HL-60 (cell line): Measurements from ENCODE around the gene ACTRT2.

Experiments used
- DNase-seq, 2 experiments: peaks; one replicate each; pipeline ENCODE4 v3.0.0-alpha.2; 2010 to 2020; ENCODE audit warnings: low read depth in 1 of 2, low spot score in 1 of 2
- H3K27ac ChIP-seq: fragments of 250-450 bp; sonication (Bioruptor Pico); replicated peaks from 2 replicates; pipeline ENCODE4 v1.5.1; 2020; ENCODE audit warnings: mild to moderate bottlenecking, moderate library complexity
- H3K27me3 ChIP-seq: fragments of 250-450 bp; sonication (Bioruptor Pico); 2 replicates; pipeline ENCODE4 v1.5.1; 2021; ENCODE audit warnings: mild to moderate bottlenecking, moderate library complexity; ENCODE audit not compliant: insufficient read depth, poor library complexity, severe bottlenecking
- H3K4me3 ChIP-seq: replicated peaks from 2 replicates; pipeline ENCODE4 v1.5.1; 2011; ENCODE audit warnings: mild to moderate bottlenecking, control low read depth, low read length; ENCODE audit not compliant: insufficient read depth
- GABPA ChIP-seq: IDR thresholded peaks from 2 replicates; pipeline ENCODE4 v1.6.1; 2012; ENCODE audit warnings: low read depth
- POLR2AphosphoS5 ChIP-seq: IDR thresholded peaks from 2 replicates; pipeline ENCODE4 v1.6.1; 2012; ENCODE audit warnings: low read depth
- SPI1 ChIP-seq: IDR thresholded peaks from 2 replicates; pipeline ENCODE4 v1.6.1; 2012; ENCODE audit warnings: low read depth, mild to moderate bottlenecking, borderline replicate concordance
- TF ChIP-seq, protein P1 (sequence below): IDR thresholded peaks from 2 replicates; pipeline ENCODE4 v1.6.1; 2012; ENCODE audit warnings: low read depth; ENCODE audit not compliant: insufficient replicate concordance
- TF ChIP-seq, protein P2 (sequence below): IDR thresholded peaks from one replicate; pipeline ENCODE4 v1.5.1; 2011; ENCODE audit warnings: low read length, control low read depth, inconsistent platforms; ENCODE audit not compliant: insufficient read depth

ACTRT2 gene

GRCh38 chr1:2975466-2976179, 45.6 kb upstream of the ACTRT2 start:
- H3K27ac ChIP-seq = no peak overlapping the region
- no peak overlapping the region for H3K4me3 ChIP-seq
- H3K27me3 ChIP-seq = peaks cover 2% of the 10 kb centered on the region
- DNase-seq = no peak
- TF ChIP-seq, protein P1, sequence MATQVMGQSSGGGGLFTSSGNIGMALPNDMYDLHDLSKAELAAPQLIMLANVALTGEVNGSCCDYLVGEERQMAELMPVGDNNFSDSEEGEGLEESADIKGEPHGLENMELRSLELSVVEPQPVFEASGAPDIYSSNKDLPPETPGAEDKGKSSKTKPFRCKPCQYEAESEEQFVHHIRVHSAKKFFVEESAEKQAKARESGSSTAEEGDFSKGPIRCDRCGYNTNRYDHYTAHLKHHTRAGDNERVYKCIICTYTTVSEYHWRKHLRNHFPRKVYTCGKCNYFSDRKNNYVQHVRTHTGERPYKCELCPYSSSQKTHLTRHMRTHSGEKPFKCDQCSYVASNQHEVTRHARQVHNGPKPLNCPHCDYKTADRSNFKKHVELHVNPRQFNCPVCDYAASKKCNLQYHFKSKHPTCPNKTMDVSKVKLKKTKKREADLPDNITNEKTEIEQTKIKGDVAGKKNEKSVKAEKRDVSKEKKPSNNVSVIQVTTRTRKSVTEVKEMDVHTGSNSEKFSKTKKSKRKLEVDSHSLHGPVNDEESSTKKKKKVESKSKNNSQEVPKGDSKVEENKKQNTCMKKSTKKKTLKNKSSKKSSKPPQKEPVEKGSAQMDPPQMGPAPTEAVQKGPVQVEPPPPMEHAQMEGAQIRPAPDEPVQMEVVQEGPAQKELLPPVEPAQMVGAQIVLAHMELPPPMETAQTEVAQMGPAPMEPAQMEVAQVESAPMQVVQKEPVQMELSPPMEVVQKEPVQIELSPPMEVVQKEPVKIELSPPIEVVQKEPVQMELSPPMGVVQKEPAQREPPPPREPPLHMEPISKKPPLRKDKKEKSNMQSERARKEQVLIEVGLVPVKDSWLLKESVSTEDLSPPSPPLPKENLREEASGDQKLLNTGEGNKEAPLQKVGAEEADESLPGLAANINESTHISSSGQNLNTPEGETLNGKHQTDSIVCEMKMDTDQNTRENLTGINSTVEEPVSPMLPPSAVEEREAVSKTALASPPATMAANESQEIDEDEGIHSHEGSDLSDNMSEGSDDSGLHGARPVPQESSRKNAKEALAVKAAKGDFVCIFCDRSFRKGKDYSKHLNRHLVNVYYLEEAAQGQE = no peak
- no peak for TF ChIP-seq GABPA
- TF ChIP-seq, protein P2, sequence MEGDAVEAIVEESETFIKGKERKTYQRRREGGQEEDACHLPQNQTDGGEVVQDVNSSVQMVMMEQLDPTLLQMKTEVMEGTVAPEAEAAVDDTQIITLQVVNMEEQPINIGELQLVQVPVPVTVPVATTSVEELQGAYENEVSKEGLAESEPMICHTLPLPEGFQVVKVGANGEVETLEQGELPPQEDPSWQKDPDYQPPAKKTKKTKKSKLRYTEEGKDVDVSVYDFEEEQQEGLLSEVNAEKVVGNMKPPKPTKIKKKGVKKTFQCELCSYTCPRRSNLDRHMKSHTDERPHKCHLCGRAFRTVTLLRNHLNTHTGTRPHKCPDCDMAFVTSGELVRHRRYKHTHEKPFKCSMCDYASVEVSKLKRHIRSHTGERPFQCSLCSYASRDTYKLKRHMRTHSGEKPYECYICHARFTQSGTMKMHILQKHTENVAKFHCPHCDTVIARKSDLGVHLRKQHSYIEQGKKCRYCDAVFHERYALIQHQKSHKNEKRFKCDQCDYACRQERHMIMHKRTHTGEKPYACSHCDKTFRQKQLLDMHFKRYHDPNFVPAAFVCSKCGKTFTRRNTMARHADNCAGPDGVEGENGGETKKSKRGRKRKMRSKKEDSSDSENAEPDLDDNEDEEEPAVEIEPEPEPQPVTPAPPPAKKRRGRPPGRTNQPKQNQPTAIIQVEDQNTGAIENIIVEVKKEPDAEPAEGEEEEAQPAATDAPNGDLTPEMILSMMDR = no peak
- TF ChIP-seq SPI1 = no peak
- no peak for TF ChIP-seq POLR2AphosphoS5

- peaks cover 2% of the 10 kb centered on the region for H3K27me3 ChIP-seq
These were observed 45.1 kb upstream of the ACTRT2 start for GRCh38 chr1:2976180-2976562.

GRCh38 chr1:2977886-2978611, 43.2 kb upstream of the ACTRT2 start:
- Histone ChIP-seq H3K27ac (no peak overlapping the region), H3K27me3 (peaks cover 2% of the 10 kb centered on the region), H3K4me3 (no peak overlapping the region)
- DNase-seq = no peak
- TF ChIP-seq, protein P2 = no peak
- TF ChIP-seq GABPA (no peak), POLR2AphosphoS5 (no peak), SPI1 (no peak)
- TF ChIP-seq, protein P1 = no peak

More at GRCh38 chr1:2976180-2976562, 45.1 kb upstream of the ACTRT2 start:
- DNase-seq = no peak
- TF ChIP-seq POLR2AphosphoS5 (no peak), GABPA (no peak), SPI1 (no peak)
- TF ChIP-seq, protein P1 = no peak
- TF ChIP-seq, protein P2 = no peak
- H3K4me3 ChIP-seq = no peak overlapping the region
- no peak overlapping the region for H3K27ac ChIP-seq
